H1 (cell line): ENCODE measurements around the gene EDEM2. TPM values are rescaled to one million over a fixed set of nuclear protein-coding genes. Genes with fewer than 3 reads are reported as not detected.
"Not testable (repeated sequence)": the region's sequence is repeated elsewhere in the genome, so short reads cannot be mapped to it uniquely, and the experiment has no call there.

Experiments used
- CTCF ChIA-PET: fragments of 300-600 bp; sonication (Branson Sonifier 250); formaldehyde crosslinking; loops from one replicate; lab custom pipeline; 2021; ENCODE audit not compliant: partially characterized antibody; lab: Charles Lee
- POLR2A ChIA-PET: fragments of 300-600 bp; sonication (Branson Sonifier 250); formaldehyde crosslinking; loops from one replicate; lab custom pipeline; 2021; ENCODE audit warnings: inconsistent platforms; ENCODE audit not compliant: partially characterized antibody; lab: Charles Lee
- DNase-seq, 2 experiments: peaks; one replicate each; pipeline versions ENCODE4 v3.0.0 to v3.0.0-alpha.2; 2010 to 2022; ENCODE audit warnings: low spot score in 2 of 2, low read depth in 1 of 2, mixed read lengths in 1 of 2
- FAIRE-seq: peaks from 2 replicates; lab custom pipeline; 2011; peaks lifted over from hg19 to GRCh38; lab: Jason Lieb, UNC
- H2AFZ ChIP-seq: 2 replicates; pipeline ENCODE4 v1.8.1; 2012; ENCODE audit warnings: low read length, inconsistent platforms
- H2AK5ac ChIP-seq: 2 replicates; pipeline ENCODE4 v1.6.1; 2013; ENCODE audit warnings: low read depth, low read length
- H2BK120ac ChIP-seq: replicated peaks from 2 replicates; pipeline ENCODE3; 2013; ENCODE audit warnings: low read depth, low read length, inconsistent platforms
- H2BK12ac ChIP-seq: 2 replicates; pipeline ENCODE4 v1.6.1; 2013; ENCODE audit warnings: low read depth, low read length
- H2BK15ac ChIP-seq: 2 replicates; pipeline ENCODE4 v1.6.1; 2013; ENCODE audit warnings: low read length
- H2BK20ac ChIP-seq: 2 replicates; pipeline ENCODE4 v1.6.1; 2013; ENCODE audit warnings: low read length
- H2BK5ac ChIP-seq: 2 replicates; pipeline ENCODE4 v1.6.1; 2013; ENCODE audit warnings: low read depth, low read length
- H3K14ac ChIP-seq: 2 replicates; pipeline ENCODE4 v1.6.1; 2013; ENCODE audit warnings: inconsistent platforms; ENCODE audit not compliant: insufficient read length
- H3K18ac ChIP-seq: 2 replicates; pipeline ENCODE4 v1.6.1; 2013; ENCODE audit warnings: low read length; ENCODE audit errors: extremely low read depth
- H3K23ac ChIP-seq: 2 replicates; pipeline ENCODE4 v1.6.1; 2013; ENCODE audit warnings: inconsistent platforms; ENCODE audit not compliant: insufficient read length
- H3K23me2 ChIP-seq: 2 replicates; pipeline ENCODE4 v1.6.1; 2013; ENCODE audit warnings: low read depth, low read length
- H3K27ac ChIP-seq: 2 replicates; pipeline ENCODE4 v1.6.1; 2011; ENCODE audit warnings: low read depth, low read length, inconsistent platforms
- H3K27me3 ChIP-seq, 4 experiments: replicated peaks in 1 of 4; 1 replicate in 1 of 4; 2 replicates in 3 of 4; pipeline versions ENCODE4 v1.6.1 to v1.8.1; 2011 to 2013; ENCODE audit warnings: low read length in 3 of 4, mild to moderate bottlenecking in 3 of 4, inconsistent platforms in 2 of 4, mixed read lengths in 2 of 4, moderate library complexity in 1 of 4; ENCODE audit not compliant: control insufficient read depth in 3 of 4, insufficient read depth in 3 of 4; ENCODE audit errors: extremely low read depth in 1 of 4
- H3K36me3 ChIP-seq, 4 experiments: 2 replicates each; pipeline versions ENCODE4 v1.6.1 to v1.8.1; 2011 to 2013; ENCODE audit warnings: mild to moderate bottlenecking in 4 of 4, low read length in 3 of 4, moderate library complexity in 2 of 4, control low read depth in 1 of 4, inconsistent platforms in 1 of 4; ENCODE audit not compliant: insufficient read depth in 4 of 4, control insufficient read depth in 2 of 4
- H3K4ac ChIP-seq: replicated peaks from 2 replicates; pipeline ENCODE3; 2013; ENCODE audit warnings: low read length, low read depth, mixed read lengths, inconsistent platforms; ENCODE audit not compliant: insufficient read length
- H3K4me1 ChIP-seq, 4 experiments: replicated peaks in 1 of 4; 1 replicate in 1 of 4; 2 replicates in 3 of 4; pipeline versions ENCODE4 v1.6.1 to v1.8.1; 2011 to 2013; ENCODE audit warnings: low read length in 3 of 4, inconsistent platforms in 2 of 4, mixed read lengths in 1 of 4; ENCODE audit not compliant: insufficient read depth in 4 of 4, control insufficient read depth in 3 of 4
- H3K4me2 ChIP-seq, 2 experiments: 2 replicates each; pipeline versions ENCODE4 v1.6.1 to v1.8.1; 2011 to 2013; ENCODE audit warnings: low read depth in 2 of 2, low read length in 2 of 2, control low read depth in 1 of 2, inconsistent platforms in 1 of 2, mild to moderate bottlenecking in 1 of 2; ENCODE audit not compliant: insufficient read depth in 1 of 2
- H3K4me3 ChIP-seq, 4 experiments: fragments of 200-600, 300-600 bp in 1 of 4; sonication (generic), shearing (Covaris generic), sonication (Bioruptor Twin) in 1 of 4; 2 replicates each; pipeline versions ENCODE4 v1.5.1 to v1.8.1; 2011 to 2016; ENCODE audit warnings: low read length in 4 of 4, low read depth in 3 of 4, control low read depth in 2 of 4, inconsistent platforms in 2 of 4, mild to moderate bottlenecking in 2 of 4, mixed read lengths in 1 of 4, moderate library complexity in 1 of 4; ENCODE audit not compliant: insufficient read depth in 2 of 4; ENCODE audit errors: extremely low read depth in 1 of 4
- H3K56ac ChIP-seq: replicated peaks from 2 replicates; pipeline ENCODE3; 2013; ENCODE audit warnings: low read depth, mild to moderate bottlenecking, mixed read lengths, low read length, inconsistent platforms; ENCODE audit not compliant: insufficient read length
- H3K79me1 ChIP-seq: 2 replicates; pipeline ENCODE4 v1.6.1; 2013; ENCODE audit warnings: low read depth, low read length, control low read depth
- H3K79me2 ChIP-seq, 2 experiments: 2 replicates each; pipeline versions ENCODE4 v1.6.1 to v1.8.1; 2012 to 2013; ENCODE audit warnings: low read length in 2 of 2, mild to moderate bottlenecking in 2 of 2, inconsistent platforms in 1 of 2; ENCODE audit not compliant: insufficient read depth in 2 of 2, control insufficient read depth in 1 of 2
- H3K9ac ChIP-seq, 4 experiments: replicated peaks in 1 of 4; 1 replicate in 1 of 4; 2 replicates in 3 of 4; pipeline versions ENCODE4 v1.6.1 to v1.8.1; 2011 to 2013; ENCODE audit warnings: low read depth in 3 of 4, low read length in 3 of 4, control low read depth in 2 of 4, mild to moderate bottlenecking in 2 of 4, moderate library complexity in 2 of 4, inconsistent platforms in 1 of 4; ENCODE audit errors: extremely low read depth in 1 of 4
- H3K9me3 ChIP-seq, 2 experiments: 2 replicates each; pipeline versions ENCODE4 v1.6.1 to v1.8.1; 2012 to 2013; ENCODE audit warnings: mild to moderate bottlenecking in 2 of 2, moderate library complexity in 2 of 2, control low read depth in 1 of 2, inconsistent platforms in 1 of 2, low read depth in 1 of 2, low read length in 1 of 2, mixed read lengths in 1 of 2; ENCODE audit not compliant: insufficient read depth in 2 of 2
- H4K20me1 ChIP-seq, 2 experiments: replicated peaks in 1 of 2; 2 replicates each; pipeline versions ENCODE3 to v1.8.1; 2011 to 2013; ENCODE audit warnings: inconsistent platforms in 2 of 2, low read length in 2 of 2, mild to moderate bottlenecking in 1 of 2; ENCODE audit not compliant: insufficient read depth in 2 of 2, control insufficient read depth in 1 of 2
- H4K5ac ChIP-seq: 2 replicates; pipeline ENCODE4 v1.6.1; 2013; ENCODE audit warnings: low read length, low read depth, mixed read lengths, inconsistent platforms; ENCODE audit not compliant: insufficient read length
- H4K8ac ChIP-seq: 2 replicates; pipeline ENCODE4 v1.8.0; 2013; ENCODE audit warnings: mild to moderate bottlenecking, moderate library complexity, low read length, inconsistent platforms; ENCODE audit not compliant: insufficient read depth; ENCODE audit errors: extremely low read depth
- H4K91ac ChIP-seq: replicated peaks from 2 replicates; pipeline ENCODE3; 2013; ENCODE audit warnings: low read length, mixed read lengths, inconsistent platforms; ENCODE audit not compliant: insufficient read length
- BACH1 ChIP-seq: IDR thresholded peaks from 2 replicates; pipeline ENCODE4 v1.6.1; 2012; ENCODE audit warnings: low read length, improper control_type of control experiment
- HDAC6 ChIP-seq: IDR thresholded peaks from one replicate; pipeline ENCODE4 v1.7.1; 2012; ENCODE audit warnings: low read depth, mild to moderate bottlenecking, inconsistent platforms, low read length, moderate library complexity
- PHF8 ChIP-seq: fragments of 200-600 bp; sonication (generic); conservative IDR thresholded peaks from 2 replicates; pipeline ENCODE4 v1.7.1; 2012; ENCODE audit warnings: low read depth, mild to moderate bottlenecking, inconsistent platforms, low read length, moderate library complexity
- RAD21 ChIP-seq, 2 experiments: IDR thresholded peaks in 1 of 2; conservative IDR thresholded peaks in 1 of 2; 2 replicates each; pipeline ENCODE4 v1.6.1; 2011; ENCODE audit warnings: low read depth in 2 of 2, low read length in 2 of 2, improper control_type of control experiment in 1 of 2, inconsistent platforms in 1 of 2, mild to moderate bottlenecking in 1 of 2, moderate library complexity in 1 of 2
- SRF ChIP-seq: IDR thresholded peaks from 2 replicates; pipeline ENCODE4 v1.6.1; 2011; ENCODE audit warnings: mild to moderate bottlenecking, low read depth, low read length, moderate library complexity
- WGBS, 2 experiments: shearing (Covaris generic) in 1 of 2; methylation state at CpG; one replicate each; pipeline versions ENCODE4 v1.1.6 to v1.1.7; 2013 to 2015; ENCODE audit warnings: low lambda C conversion rate in 2 of 2, mixed read lengths in 2 of 2, inconsistent platforms in 1 of 2, low coverage in 1 of 2, missing lambda C conversion rate in 1 of 2; ENCODE audit not compliant: insufficient replicate concordance in 2 of 2, insufficient coverage in 1 of 2, insufficient read length in 1 of 2; ENCODE audit errors: extremely low coverage in 1 of 2, missing lambda C conversion rate in 1 of 2; 5-methylcytosine and 5-hydroxymethylcytosine counted together
- polyA plus RNA-seq, 7 experiments: library from polyadenylated mRNA; depleted of rRNA in 3 of 7; stranded (reverse) in 5 of 7; unstranded in 2 of 7; fragments of >200 nt in 5 of 7; fragments of 200-250 nt in 2 of 7; gene quantifications; 1 replicate in 5 of 7; 2 replicates in 1 of 7; 4 replicates in 1 of 7; pipeline versions ENCODE4 v1.2.1 to v1.2.3, GENCODE V29; 2011 to 2013; ENCODE audit warnings: missing spikeins in 2 of 7, mixed read lengths in 2 of 7
- total RNA-seq: library from RNA; stranded (reverse); fragmentation: NEBNext Ultra II Directional; extraction: Animal tissue kit (Norgen Biotek cat#: 25700); gene quantifications from 2 replicates; pipeline ENCODE4 v1.2.1, GENCODE V29; 2021
- TF ChIP-seq, protein P1 (sequence below): IDR thresholded peaks from 2 replicates; pipeline ENCODE4 v1.6.1; 2012; ENCODE audit warnings: inconsistent platforms

Gene EDEM2
- total and polyA plus RNA-seq, 2 of the 8 experiments (the other 6 are each of a cell fraction or from before 2014, with no cell fraction given): 15.2 to 19.6 TPM

DNA sequence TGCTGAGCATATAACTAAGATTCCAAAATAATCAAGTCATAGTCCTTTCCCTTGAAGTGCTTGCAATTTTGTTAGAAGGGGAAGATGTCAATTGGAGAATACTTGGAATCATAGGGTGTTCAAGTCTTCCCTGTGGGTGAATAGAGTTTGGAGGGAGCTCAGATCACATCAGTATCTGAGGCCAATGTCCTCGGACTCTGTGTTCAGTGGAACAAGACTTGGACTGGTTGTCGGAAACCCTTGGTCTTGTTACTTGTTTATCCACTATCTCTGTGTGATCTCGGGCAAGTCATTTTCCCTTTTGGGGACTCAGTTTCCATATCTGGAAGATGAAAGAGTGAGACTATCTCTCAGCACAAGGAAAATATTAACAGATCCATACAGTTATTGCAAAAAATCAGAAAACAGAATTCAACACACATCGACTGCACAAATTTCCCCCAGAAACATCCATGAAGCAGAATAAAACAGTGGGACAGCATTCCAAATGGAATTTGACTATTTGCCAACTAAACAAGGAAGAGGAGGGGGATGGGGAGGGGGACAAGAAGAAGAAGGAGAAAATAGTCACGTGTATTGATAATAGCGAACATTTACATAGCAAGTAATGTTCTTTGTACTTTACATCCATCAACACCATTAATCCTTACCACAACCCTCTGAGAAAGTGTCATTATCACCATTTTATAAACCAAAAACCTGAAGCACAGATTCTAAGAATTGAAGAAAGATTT, 3.9 kb upstream of the EDEM2 start (continued):
- TF ChIP-seq, protein P1, sequence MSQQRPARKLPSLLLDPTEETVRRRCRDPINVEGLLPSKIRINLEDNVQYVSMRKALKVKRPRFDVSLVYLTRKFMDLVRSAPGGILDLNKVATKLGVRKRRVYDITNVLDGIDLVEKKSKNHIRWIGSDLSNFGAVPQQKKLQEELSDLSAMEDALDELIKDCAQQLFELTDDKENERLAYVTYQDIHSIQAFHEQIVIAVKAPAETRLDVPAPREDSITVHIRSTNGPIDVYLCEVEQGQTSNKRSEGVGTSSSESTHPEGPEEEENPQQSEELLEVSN: no peak
- no peak for TF ChIP-seq BACH1
- TF ChIP-seq HDAC6: no peak
- TF ChIP-seq PHF8: no peak
- no peak for TF ChIP-seq SRF
- TF ChIP-seq RAD21 (IDR thresholded peaks at IDR 0.05 in 1 of 2, conservative IDR thresholded peaks at IDR 0.05 in 1 of 2; ENCODE audit: low read depth in 2 of 2, low read length in 2 of 2): no peak
- TF ChIP-seq, all 59 proteins: peak for 0

DNA sequence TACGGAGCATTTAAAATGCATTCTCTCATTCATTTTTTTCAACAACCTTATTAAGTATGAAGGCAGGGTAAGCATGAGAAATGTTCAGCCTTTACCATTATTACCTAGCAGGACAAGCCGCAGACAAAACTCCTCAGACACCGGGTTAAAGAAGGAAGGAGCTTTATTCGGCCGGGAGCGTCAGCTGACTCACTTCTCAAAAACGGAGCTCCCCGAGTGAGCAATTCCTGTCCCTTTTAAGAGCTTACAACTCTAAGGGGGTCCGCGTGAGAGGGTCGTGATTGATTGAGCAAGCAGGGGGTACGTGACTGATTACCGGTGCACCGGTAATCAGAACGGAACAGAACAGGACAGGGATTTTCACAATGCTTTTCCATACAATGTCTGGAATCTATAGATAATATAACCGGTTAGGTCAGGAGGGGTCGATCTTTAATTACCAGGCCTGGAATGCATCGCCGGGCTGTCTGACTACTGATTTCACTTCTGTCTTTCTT, 487 bp upstream of the EDEM2 start:
- H3K56ac ChIP-seq, H2BK120ac ChIP-seq, H3K4me1 ChIP-seq, H3K27ac ChIP-seq, H3K79me2 ChIP-seq, H3K27me3 ChIP-seq, H2BK5ac ChIP-seq, H3K14ac ChIP-seq, H3K79me1 ChIP-seq, H3K23me2 ChIP-seq, H4K5ac ChIP-seq, H2BK12ac ChIP-seq, FAIRE-seq, H4K91ac ChIP-seq, H4K8ac ChIP-seq, H2BK20ac ChIP-seq, H3K9me3 ChIP-seq, H2AK5ac ChIP-seq, H3K18ac ChIP-seq, H3K4ac ChIP-seq, H2BK15ac ChIP-seq, H4K20me1 ChIP-seq, H3K23ac ChIP-seq: not testable (repeated sequence)
- CTCF ChIA-PET: interaction anchor here (0.8 to 7.6 kb wide), 17 partner anchors 9 to 157 kb away, joined by 3 to 135 read pairs (median 4); no protein-coding TSS in a partner anchor
- peaks cover 0 to 10% (median under 1%) of the 10 kb centered on the region in 4 experiments; a peak in 1 of 8 replicates for H3K36me3 ChIP-seq
- peak overlapping the region; percentile 61 for H2AFZ ChIP-seq
- POLR2A ChIA-PET: interaction anchor here (0.7 to 3.4 kb wide), 10 partner anchors 18 to 142 kb away, joined by 3 to 27 read pairs (median 4); partner anchors contain the start of genes EIF6 and MMP24OS
- H3K4me3 ChIP-seq: peak overlapping the region; percentile 86 to 94 (median 90); a peak in 7 of 8 replicates
- WGBS, 2 experiments: 14% methylated on average over 19 of the region's 19 CpGs; no CpG with 5 or more reads in 1 of the 2 experiments
- peak in 1 of 2 experiments; percentile 50 for DNase-seq
- H3K9ac ChIP-seq: peak overlapping the region in 1 of 4 experiments; percentile 23; a peak in 3 of 7 replicates
- peak overlapping the region; percentile 89 to 96 for H3K4me2 ChIP-seq
